ENCODE results near the gene CRB2.
"Not testable (repeated sequence)": the region's sequence is repeated elsewhere in the genome, so short reads cannot be mapped to it uniquely, and the experiment has no call there.

CRB2 gene

DNA sequence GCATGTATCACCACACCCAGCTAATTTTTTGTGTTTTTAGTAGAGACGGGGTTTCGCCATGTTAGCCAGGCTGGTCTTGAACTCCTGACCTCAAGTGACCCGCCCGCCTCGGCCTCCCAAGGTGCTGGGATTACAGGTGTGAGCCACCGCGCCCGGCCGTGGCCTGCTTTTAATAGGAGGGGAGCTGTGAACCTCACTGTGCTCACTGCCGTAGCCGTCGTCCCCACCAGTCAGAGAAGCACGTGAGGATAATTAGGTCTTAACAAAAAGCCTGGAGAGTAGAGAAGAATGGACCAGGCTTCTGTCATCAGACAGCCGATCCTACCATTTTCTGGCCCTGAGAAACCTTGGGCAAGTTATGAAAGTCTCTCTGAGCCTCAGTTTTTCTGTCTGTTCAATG, 42.9 kb downstream of the CRB2 start:
- not testable (repeated sequence) for H3K4me1 ChIP-seq (ENCODE audit: control insufficient read depth, insufficient read depth, low read length, poor library complexity, severe bottlenecking); H3K4me3 ChIP-seq (ENCODE audit: extremely low read depth, insufficient read depth, low read length, poor library complexity, severe bottlenecking); H3K9me3 ChIP-seq (ENCODE audit: control insufficient read depth, low read length); H3K36me3 ChIP-seq (ENCODE audit: control insufficient read depth, insufficient read depth, low read length); H3K27ac ChIP-seq (ENCODE audit: low read depth, low read length, severe bottlenecking)
- WGBS, 2 experiments (ENCODE audit: insufficient coverage in 2 of 2) = 90 to 97% methylated on average over 11 to 14 of the region's 14 CpGs

DNA sequence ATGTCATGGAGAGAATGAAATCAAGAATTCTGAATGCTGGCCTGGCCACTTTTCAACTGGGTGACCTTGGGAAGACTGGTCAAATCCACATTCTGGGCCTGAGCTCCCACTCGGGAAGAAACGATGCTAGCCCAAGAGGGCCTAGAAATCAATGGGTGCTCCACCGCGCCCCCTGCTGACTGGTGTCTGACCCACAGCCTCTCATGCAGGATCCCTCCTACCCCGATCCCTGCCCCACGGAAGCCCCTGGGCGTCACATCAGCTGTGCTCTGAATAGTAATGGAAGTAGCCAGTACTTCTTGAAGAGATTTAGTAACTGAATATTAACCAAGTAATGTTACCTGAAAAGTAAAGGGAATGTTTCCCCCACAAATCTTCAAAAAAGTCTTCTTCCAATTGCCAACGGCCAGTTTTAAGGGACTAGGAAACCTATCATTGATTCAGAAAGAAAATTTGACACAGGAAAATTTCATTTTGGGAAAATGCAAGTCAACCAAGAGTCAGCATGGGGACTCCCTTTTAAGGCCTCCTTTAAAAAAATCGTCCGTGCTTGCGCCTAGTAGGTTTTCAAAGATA, 43.9 kb downstream of the CRB2 start:
- no peak overlapping the region for H3K4me3 ChIP-seq (ENCODE audit: extremely low read depth, insufficient read depth, low read length, poor library complexity, severe bottlenecking)
- no peaks in the 10 kb centered on the region for H3K36me3 ChIP-seq (ENCODE audit: control insufficient read depth, insufficient read depth, low read length)
- 72 to 75% methylated on average over 3 to 5 of the region's 11 CpGs for WGBS, 2 experiments (ENCODE audit: insufficient coverage in 2 of 2)
- no peaks in the 10 kb centered on the region for H3K9me3 ChIP-seq (ENCODE audit: control insufficient read depth, low read length)
- no peak overlapping the region for H3K27ac ChIP-seq (ENCODE audit: low read depth, low read length, severe bottlenecking)
- peaks cover 4% of the 10 kb centered on the region for H3K4me1 ChIP-seq (ENCODE audit: control insufficient read depth, insufficient read depth, low read length, poor library complexity, severe bottlenecking)

DNA sequence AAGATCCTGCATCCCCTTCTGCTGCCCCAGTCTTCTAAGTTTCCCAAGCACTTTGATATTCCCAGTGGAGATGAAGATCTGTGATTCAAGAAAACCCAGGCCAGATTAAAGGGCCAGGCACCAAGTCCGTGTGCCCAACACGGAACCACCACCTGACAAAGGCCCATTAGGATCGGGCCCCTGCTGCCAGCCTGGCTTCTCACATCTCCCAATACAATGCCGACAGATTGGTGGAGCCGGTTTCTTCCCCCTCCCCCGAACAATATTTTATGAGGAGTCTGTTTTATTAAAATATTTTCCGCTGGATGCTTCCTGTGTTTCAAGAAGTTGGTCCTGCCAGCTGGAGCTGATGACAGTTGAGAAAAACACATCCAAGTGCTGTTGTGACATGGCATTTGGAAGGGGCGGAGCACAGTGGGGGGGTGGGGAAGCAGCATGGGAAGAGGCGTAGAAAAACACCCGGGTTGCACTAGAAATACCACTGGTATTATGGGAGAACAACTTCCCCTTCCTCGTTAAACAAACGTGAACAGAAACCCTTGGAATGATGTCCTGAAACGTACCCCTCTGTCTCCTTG, 45.0 kb downstream of the CRB2 start:
- WGBS, 2 experiments (ENCODE audit: insufficient coverage in 2 of 2) = 68 to 82% methylated on average over 7 of the region's 13 CpGs
- Histone ChIP-seq H3K4me1 (ENCODE audit: control insufficient read depth, insufficient read depth, low read length, poor library complexity, severe bottlenecking) (peaks cover 6% of the 10 kb centered on the region), H3K4me3 (ENCODE audit: extremely low read depth, insufficient read depth, low read length, poor library complexity, severe bottlenecking) (no peak overlapping the region), H3K27ac (ENCODE audit: low read depth, low read length, severe bottlenecking) (no peak overlapping the region), H3K36me3 (ENCODE audit: control insufficient read depth, insufficient read depth, low read length) (no peaks in the 10 kb centered on the region), H3K9me3 (ENCODE audit: control insufficient read depth, low read length) (no peaks in the 10 kb centered on the region)

DNA sequence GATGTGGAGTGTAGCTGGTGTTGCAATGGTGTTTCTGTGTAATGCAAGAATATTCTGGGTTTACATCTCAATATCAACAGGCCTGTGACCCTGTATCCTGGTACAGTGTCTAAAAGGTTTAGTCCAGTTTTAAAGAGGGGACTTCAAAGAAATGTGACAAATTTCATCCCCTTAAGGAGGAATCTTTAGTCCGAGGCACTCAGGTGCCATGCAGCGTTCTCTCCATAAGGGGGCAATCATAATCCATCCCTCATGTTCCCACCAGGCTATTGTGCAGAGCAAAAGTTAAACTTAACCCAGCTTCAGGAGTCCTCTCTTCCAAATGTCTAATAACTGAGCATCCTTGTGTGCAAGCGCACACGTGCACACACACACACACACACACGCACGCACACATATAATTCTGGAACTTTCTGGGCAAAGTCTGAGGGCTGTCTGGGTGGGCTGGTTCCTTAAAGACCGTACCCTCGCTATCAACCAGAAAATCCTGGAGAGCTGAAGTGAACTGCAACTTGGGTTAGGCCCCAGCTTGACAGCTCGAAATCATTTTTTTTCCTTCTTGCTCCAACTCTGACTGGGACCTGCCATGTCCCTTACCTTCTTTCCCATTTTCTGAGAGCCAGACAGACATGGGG, 46.0 kb downstream of the CRB2 start:
- H3K4me3 ChIP-seq (ENCODE audit: extremely low read depth, insufficient read depth, low read length, poor library complexity, severe bottlenecking) = no peak overlapping the region
- no peaks in the 10 kb centered on the region for H3K36me3 ChIP-seq (ENCODE audit: control insufficient read depth, insufficient read depth, low read length)
- no peak overlapping the region for H3K27ac ChIP-seq (ENCODE audit: low read depth, low read length, severe bottlenecking)
- no peaks in the 10 kb centered on the region for H3K9me3 ChIP-seq (ENCODE audit: control insufficient read depth, low read length)
- WGBS, 2 experiments (ENCODE audit: insufficient coverage in 2 of 2) = 38 to 45% methylated on average over 9 of the region's 9 CpGs
- peaks cover 15% of the 10 kb centered on the region for H3K4me1 ChIP-seq (ENCODE audit: control insufficient read depth, insufficient read depth, low read length, poor library complexity, severe bottlenecking)

DNA sequence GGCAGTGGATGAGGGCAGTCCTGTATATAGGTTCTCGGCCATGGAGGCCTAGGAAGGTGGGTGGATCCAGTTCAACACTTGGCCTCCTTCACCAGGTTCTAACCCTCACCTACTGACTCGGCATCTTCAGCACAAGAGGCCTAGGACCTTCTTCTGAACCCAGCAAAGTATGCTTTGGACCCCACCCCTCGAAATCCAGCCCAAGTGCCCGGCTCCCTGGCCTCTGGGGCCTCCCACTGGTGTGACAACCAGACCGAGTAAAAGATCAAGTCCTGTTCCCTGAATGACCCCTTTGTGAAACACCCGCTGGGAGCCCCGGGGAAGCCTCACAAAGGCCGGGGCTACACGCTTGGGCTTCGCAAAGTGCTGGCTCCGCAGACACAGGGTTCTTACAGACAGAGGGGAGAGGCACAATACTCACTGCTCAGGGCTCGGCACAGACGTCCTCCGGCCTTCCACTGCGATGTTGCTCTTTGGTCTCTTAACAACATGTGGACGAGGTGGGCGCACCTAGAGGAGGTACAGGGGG, 47.0 kb downstream of the CRB2 start:
- Histone ChIP-seq H3K4me1 (ENCODE audit: control insufficient read depth, insufficient read depth, low read length, poor library complexity, severe bottlenecking) (peaks cover 15% of the 10 kb centered on the region), H3K4me3 (ENCODE audit: extremely low read depth, insufficient read depth, low read length, poor library complexity, severe bottlenecking) (no peak overlapping the region), H3K27ac (ENCODE audit: low read depth, low read length, severe bottlenecking) (no peak overlapping the region), H3K9me3 (ENCODE audit: control insufficient read depth, low read length) (no peaks in the 10 kb centered on the region), H3K36me3 (ENCODE audit: control insufficient read depth, insufficient read depth, low read length) (no peaks in the 10 kb centered on the region)
- WGBS, 2 experiments (ENCODE audit: insufficient coverage in 2 of 2) = 60 to 68% methylated on average over 15 to 16 of the region's 17 CpGs

DNA sequence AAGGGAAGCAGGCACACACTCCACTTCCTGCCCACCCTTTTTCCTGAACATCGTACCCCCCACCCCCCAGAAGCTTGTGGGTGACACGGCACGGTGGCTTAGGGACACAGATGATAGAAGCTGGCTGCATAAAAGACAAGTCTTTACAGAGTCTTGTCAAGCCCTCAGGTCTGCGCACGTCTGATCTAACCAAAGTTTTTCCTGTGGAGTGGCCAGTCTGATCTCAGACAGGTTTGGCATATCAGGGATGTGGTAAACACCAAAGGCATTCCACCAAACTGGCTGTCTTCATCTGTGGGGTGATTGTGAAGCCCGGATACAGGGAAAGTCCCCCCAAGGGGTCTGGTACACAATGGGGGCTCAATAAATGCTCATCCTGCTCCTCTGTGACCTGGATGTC, 50.0 kb downstream of the CRB2 start:
- WGBS, 2 experiments (ENCODE audit: insufficient coverage in 2 of 2) = 93 to 100% methylated on average over 4 to 6 of the region's 6 CpGs
- H3K27ac ChIP-seq (ENCODE audit: low read depth, low read length, severe bottlenecking) = no peak overlapping the region
- H3K4me3 ChIP-seq (ENCODE audit: extremely low read depth, insufficient read depth, low read length, poor library complexity, severe bottlenecking) = no peak overlapping the region
- peaks cover 15% of the 10 kb centered on the region for H3K4me1 ChIP-seq (ENCODE audit: control insufficient read depth, insufficient read depth, low read length, poor library complexity, severe bottlenecking)
- no peaks in the 10 kb centered on the region for H3K36me3 ChIP-seq (ENCODE audit: control insufficient read depth, insufficient read depth, low read length)
- H3K9me3 ChIP-seq (ENCODE audit: control insufficient read depth, low read length) = no peaks in the 10 kb centered on the region

DNA sequence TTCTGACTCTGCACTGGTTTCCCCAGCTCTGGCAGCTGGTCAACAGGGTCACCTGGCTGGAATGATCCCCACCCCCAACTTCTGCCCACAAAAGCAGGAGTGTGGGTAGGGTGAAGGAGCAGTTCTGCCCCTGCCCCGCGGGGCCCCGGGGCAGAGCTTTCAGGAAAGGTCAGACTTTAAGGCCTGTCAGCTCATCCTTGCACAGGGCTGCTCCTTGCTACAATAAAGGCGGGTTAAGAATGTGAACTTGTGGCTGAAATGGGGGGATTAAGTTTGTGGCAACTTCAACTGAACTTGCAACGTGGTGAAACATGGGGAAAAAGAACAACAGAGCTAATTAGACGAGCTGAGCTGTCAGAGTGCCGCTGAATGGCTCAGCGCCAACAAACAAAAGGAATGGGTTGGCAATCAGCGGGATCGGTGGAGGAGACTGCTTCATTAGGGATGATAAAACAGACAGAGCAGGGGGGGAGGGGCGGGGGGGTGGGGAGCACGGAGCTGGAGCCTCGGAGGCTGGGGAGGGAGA, 50.8 kb downstream of the CRB2 start:
- WGBS, 2 experiments (ENCODE audit: insufficient coverage in 2 of 2) = 46% methylated on average over 9 to 11 of the region's 13 CpGs
- Histone ChIP-seq H3K36me3 (ENCODE audit: control insufficient read depth, insufficient read depth, low read length) (no peaks in the 10 kb centered on the region), H3K9me3 (ENCODE audit: control insufficient read depth, low read length) (no peaks in the 10 kb centered on the region), H3K4me3 (ENCODE audit: extremely low read depth, insufficient read depth, low read length, poor library complexity, severe bottlenecking) (no peak overlapping the region), H3K4me1 (ENCODE audit: control insufficient read depth, insufficient read depth, low read length, poor library complexity, severe bottlenecking) (peaks cover 15% of the 10 kb centered on the region), H3K27ac (ENCODE audit: low read depth, low read length, severe bottlenecking) (peak overlapping the region; percentile 41)

DNA sequence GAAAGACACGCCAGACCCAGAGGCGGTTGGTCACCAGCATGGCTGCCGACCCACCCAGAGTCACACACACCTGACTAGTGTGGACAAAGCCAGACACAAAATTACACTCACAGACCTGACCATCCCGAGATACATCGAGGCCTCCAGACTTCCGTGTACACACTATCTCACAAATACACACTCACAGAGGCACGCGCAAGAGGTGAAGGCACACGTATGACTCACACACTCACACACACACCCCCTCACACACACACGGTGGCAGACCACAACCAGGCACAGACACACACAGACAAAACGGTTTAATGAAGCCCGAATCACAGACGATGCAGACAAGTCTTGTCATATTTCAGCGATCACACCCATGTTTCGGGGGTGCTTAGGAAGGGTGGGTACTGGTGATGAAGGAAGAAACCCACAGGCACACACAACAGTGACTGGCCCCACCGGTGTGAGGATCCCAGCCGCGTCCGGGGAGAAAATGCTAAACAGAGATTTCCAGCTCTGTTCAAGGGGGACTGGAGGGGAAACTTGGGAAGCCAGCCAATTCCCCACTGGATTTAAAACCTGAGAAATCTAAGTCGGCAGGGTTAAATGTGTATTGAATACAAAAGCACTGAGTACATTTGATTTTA, 51.3 kb downstream of the CRB2 start:
- WGBS, 2 experiments (ENCODE audit: insufficient coverage in 2 of 2) = 82 to 88% methylated on average over 11 to 14 of the region's 20 CpGs
- no peak overlapping the region for H3K4me3 ChIP-seq (ENCODE audit: extremely low read depth, insufficient read depth, low read length, poor library complexity, severe bottlenecking)
- H3K36me3 ChIP-seq (ENCODE audit: control insufficient read depth, insufficient read depth, low read length) = no peaks in the 10 kb centered on the region
- peaks cover 12% of the 10 kb centered on the region for H3K4me1 ChIP-seq (ENCODE audit: control insufficient read depth, insufficient read depth, low read length, poor library complexity, severe bottlenecking)
- no peaks in the 10 kb centered on the region for H3K9me3 ChIP-seq (ENCODE audit: control insufficient read depth, low read length)
- no peak overlapping the region for H3K27ac ChIP-seq (ENCODE audit: low read depth, low read length, severe bottlenecking)

DNA sequence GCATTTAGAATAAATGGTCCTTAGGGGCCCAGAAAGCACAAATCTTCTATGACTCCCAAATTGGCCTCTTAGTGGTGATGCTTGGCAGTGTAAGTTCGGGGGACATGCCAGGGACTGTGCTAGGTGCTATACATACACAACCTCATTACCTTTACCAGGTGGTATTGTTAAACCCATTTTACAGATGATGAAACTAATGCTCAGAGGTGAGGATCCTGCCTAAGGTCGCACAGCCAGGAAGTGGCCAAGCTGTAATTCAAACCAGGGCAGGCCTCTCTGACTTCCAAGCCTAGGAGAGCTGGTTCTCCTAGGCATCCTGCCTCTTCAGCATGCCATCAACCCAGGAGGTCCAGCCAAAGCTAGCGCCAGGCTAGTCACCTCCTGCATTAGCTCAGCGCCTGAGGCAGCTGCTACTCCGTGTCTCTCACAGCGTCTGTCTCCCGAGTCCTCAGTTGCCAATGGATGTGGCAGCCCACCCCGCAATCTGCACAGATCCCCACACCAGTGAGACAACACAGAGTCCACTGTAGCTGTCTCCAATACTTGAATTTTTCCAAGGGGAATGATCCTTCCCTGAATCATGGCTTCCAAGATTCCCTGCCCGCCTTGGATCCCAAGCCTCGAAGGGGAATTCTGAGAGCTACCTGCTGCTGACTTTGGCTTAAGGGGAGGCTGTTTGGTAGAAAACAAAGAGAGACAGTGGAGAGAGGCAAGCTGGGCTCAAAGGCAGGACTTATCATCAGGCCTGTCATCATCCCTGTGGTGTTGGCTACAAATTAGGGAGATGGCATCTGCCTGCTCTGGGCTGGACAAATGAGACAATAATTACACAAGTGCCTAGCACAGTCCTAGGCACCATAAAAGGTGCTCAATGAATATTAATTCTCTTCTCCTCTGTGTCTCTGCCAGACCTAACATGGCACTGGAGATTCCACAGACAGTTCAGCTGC, 52.6 kb downstream of the CRB2 start:
- H3K4me3 ChIP-seq (ENCODE audit: extremely low read depth, insufficient read depth, low read length, poor library complexity, severe bottlenecking) = no peak overlapping the region
- WGBS, 2 experiments (ENCODE audit: insufficient coverage in 2 of 2) = 83 to 93% methylated on average over 7 to 10 of the region's 10 CpGs
- H3K27ac ChIP-seq (ENCODE audit: low read depth, low read length, severe bottlenecking) = no peak overlapping the region
- H3K9me3 ChIP-seq (ENCODE audit: control insufficient read depth, low read length) = no peaks in the 10 kb centered on the region
- peaks cover 11% of the 10 kb centered on the region for H3K4me1 ChIP-seq (ENCODE audit: control insufficient read depth, insufficient read depth, low read length, poor library complexity, severe bottlenecking)
- H3K36me3 ChIP-seq (ENCODE audit: control insufficient read depth, insufficient read depth, low read length) = no peaks in the 10 kb centered on the region

DNA sequence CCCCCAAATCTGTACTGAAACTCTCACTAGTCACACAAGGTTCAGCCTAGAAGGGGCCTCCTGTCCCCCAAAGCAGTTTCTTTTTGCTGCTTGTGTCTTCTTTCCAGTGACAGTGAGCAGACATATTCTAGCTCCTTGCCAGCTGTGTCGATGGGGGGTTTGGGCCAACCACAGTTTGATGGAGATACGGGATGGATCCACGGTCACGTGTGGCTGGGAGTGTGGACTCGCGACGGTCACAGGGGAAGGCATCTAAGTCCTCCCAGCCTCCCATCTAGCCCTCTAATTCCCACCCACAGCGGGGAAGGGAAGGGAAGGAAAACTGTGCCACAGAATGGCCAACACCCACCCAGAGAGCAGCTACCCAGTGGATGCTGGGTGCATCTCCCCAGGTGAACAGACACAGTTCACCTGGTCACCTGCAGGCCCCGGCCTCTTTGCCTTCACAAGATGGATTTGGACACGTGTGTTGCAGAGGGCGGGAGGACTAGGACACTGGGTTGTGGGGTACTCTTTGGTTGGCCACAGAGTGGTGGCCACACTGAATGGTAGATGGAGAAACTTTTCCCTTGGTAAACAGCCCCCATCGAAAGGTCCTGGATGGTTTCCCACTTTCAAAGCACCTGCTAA, 54.4 kb downstream of the CRB2 start:
- Histone ChIP-seq H3K27ac (ENCODE audit: low read depth, low read length, severe bottlenecking) (no peak overlapping the region), H3K4me3 (ENCODE audit: extremely low read depth, insufficient read depth, low read length, poor library complexity, severe bottlenecking) (no peak overlapping the region), H3K36me3 (ENCODE audit: control insufficient read depth, insufficient read depth, low read length) (no peaks in the 10 kb centered on the region), H3K9me3 (ENCODE audit: control insufficient read depth, low read length) (no peaks in the 10 kb centered on the region), H3K4me1 (ENCODE audit: control insufficient read depth, insufficient read depth, low read length, poor library complexity, severe bottlenecking) (peaks cover 11% of the 10 kb centered on the region)
- WGBS, 2 experiments (ENCODE audit: insufficient coverage in 2 of 2) = 91 to 92% methylated on average over 5 to 11 of the region's 12 CpGs

All from mesodermal cell (in vitro differentiated cells).